ENCODE measurements around the gene INSRR.

DNA sequence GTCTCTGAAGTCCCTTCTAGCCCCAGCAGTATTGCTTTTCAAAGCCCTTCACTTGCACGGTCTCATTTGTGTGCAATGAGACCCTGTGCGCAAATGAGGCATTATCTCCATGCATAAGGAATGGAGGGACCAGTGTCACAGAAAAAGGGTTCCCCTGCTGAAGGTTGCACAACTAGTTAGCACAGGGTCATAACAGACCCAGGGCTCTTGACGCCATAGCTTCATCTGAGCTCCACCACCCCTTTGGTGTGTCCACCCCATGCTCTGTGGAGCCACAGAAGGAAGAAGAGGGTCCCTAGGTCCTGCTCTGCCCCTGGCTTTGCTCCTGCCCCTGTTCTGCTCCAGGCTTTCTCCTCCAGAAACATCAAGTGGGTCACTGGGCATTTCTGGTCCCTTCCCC, 54.9 kb downstream of the INSRR start:
- TF ChIP-seq, protein P1, sequence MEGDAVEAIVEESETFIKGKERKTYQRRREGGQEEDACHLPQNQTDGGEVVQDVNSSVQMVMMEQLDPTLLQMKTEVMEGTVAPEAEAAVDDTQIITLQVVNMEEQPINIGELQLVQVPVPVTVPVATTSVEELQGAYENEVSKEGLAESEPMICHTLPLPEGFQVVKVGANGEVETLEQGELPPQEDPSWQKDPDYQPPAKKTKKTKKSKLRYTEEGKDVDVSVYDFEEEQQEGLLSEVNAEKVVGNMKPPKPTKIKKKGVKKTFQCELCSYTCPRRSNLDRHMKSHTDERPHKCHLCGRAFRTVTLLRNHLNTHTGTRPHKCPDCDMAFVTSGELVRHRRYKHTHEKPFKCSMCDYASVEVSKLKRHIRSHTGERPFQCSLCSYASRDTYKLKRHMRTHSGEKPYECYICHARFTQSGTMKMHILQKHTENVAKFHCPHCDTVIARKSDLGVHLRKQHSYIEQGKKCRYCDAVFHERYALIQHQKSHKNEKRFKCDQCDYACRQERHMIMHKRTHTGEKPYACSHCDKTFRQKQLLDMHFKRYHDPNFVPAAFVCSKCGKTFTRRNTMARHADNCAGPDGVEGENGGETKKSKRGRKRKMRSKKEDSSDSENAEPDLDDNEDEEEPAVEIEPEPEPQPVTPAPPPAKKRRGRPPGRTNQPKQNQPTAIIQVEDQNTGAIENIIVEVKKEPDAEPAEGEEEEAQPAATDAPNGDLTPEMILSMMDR (IDR thresholded peaks at IDR 0.05): no peak
- TF ChIP-seq POLR2A (IDR thresholded peaks at IDR 0.05) (no peak), EP300 (IDR thresholded peaks at IDR 0.05) (no peak), POLR2AphosphoS5 (IDR thresholded peaks at IDR 0.05) (no peak)

Measured in suprapubic skin (tissue), 4 donors.